ENCODE results near the gene ADAMTS9.

Gene ADAMTS9

GRCh38 chr3:64651303-64651702, 36.5 kb downstream of the ADAMTS9 start:
- CTCF ChIA-PET = interaction anchor here (0.9 to 1.5 kb wide), 2 partner anchors 13 to 72 kb away, joined by 3 to 4 read pairs; no protein-coding TSS in a partner anchor
- no peak for DNase-seq (ENCODE audit: extremely low spot score)
- POLR2A ChIA-PET = no interaction called here
- TF ChIP-seq, protein P1, sequence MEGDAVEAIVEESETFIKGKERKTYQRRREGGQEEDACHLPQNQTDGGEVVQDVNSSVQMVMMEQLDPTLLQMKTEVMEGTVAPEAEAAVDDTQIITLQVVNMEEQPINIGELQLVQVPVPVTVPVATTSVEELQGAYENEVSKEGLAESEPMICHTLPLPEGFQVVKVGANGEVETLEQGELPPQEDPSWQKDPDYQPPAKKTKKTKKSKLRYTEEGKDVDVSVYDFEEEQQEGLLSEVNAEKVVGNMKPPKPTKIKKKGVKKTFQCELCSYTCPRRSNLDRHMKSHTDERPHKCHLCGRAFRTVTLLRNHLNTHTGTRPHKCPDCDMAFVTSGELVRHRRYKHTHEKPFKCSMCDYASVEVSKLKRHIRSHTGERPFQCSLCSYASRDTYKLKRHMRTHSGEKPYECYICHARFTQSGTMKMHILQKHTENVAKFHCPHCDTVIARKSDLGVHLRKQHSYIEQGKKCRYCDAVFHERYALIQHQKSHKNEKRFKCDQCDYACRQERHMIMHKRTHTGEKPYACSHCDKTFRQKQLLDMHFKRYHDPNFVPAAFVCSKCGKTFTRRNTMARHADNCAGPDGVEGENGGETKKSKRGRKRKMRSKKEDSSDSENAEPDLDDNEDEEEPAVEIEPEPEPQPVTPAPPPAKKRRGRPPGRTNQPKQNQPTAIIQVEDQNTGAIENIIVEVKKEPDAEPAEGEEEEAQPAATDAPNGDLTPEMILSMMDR (IDR thresholded peaks at IDR 0.05; ENCODE audit: control extremely low read depth, extremely low read depth, low read depth, missing control alignments) = no peak

- TF ChIP-seq, protein P1 (IDR thresholded peaks at IDR 0.05; ENCODE audit: control extremely low read depth, extremely low read depth, low read depth, missing control alignments) = no peak
- ChIA-PET POLR2A (no interaction called here), CTCF (interaction anchor here (0.9 to 1.5 kb wide), 2 partner anchors 12 to 72 kb away, joined by 3 to 4 read pairs; no protein-coding TSS in a partner anchor)
- DNase-seq (ENCODE audit: extremely low spot score) = no peak
Measured at GRCh38 chr3:64650715-64651114, 37.1 kb downstream of the ADAMTS9 start.

DNA sequence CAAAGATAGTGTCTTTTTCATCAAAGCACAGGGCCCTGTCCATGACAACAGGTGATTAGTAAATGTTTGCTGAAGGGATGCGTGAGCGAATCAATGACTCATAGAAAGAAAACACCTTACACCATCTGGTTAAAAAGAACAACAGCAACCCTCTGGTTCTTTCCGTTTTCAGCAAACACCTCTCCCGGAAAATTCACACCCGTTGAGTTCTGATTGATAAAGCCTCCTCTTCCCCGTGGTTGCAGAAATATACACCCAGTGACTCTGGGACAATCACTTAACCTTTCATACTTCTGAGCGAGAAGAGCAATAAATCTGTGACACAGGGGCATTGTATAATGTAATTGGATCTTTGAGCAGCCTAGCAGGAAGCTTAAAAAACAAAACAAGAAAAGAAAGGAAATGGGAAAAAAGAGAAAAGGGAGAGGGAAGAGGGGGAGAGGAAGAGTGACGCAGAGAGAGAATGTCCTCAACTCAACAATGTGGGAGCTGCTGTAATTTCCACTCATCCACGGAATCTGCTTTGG, 37.6 kb downstream of the ADAMTS9 start:
- TF ChIP-seq, protein P1 (IDR thresholded peaks at IDR 0.05; ENCODE audit: control extremely low read depth, extremely low read depth, low read depth, missing control alignments) = no peak
- CTCF ChIA-PET = interaction anchor here (1.6 kb wide), 1 partner anchor 42 kb away, joined by 4 read pairs; no protein-coding TSS in a partner anchor
- DNase-seq (ENCODE audit: extremely low spot score) = no peak
- POLR2A ChIA-PET = no interaction called here

GRCh38 chr3:64648927-64649906, 38.6 kb downstream of the ADAMTS9 start:
- ChIA-PET CTCF (interaction anchor here (1.0 to 1.6 kb wide), 2 partner anchors 11 to 43 kb away, joined by 3 to 4 read pairs; no protein-coding TSS in a partner anchor), POLR2A (no interaction called here)
- DNase-seq (ENCODE audit: extremely low spot score) = no peak

DNA sequence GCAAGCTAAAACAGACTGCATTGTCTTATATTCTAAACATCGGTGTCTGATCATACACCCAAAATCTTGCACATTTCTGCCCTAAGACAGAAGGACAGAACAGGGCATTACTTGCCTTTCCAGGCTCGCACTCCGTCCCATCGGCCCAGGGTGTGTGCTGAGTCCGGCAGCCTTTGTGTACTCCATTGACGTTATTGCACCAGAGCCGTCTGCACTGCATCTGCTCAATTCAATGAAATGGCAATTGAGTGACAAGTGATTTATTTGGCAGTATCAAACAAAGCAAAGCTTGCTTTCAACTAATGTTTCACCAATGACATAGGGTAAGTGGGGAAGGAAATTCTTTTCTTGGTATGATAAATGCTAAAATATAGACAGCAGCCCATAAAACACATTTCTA, 40.0 kb downstream of the ADAMTS9 start:
- no peak for DNase-seq (ENCODE audit: extremely low spot score)
- ChIA-PET CTCF (interaction anchor here (1.0 kb wide), 1 partner anchor 14 kb away, joined by 3 read pairs; no protein-coding TSS in a partner anchor), POLR2A (no interaction called here)
- TF ChIP-seq, protein P1 (IDR thresholded peaks at IDR 0.05; ENCODE audit: control extremely low read depth, extremely low read depth, low read depth, missing control alignments) = no peak

More at GRCh38 chr3:64648927-64649906, 38.6 kb downstream of the ADAMTS9 start:
- TF ChIP-seq, protein P1 (IDR thresholded peaks at IDR 0.05; ENCODE audit: control extremely low read depth, extremely low read depth, low read depth, missing control alignments) = no peak

GRCh38 chr3:64645243-64645642, 42.6 kb downstream of the ADAMTS9 start:
- POLR2A ChIA-PET = no interaction called here
- DNase-seq (ENCODE audit: extremely low spot score) = no peak
- TF ChIP-seq, protein P1 (IDR thresholded peaks at IDR 0.05; ENCODE audit: control extremely low read depth, extremely low read depth, low read depth, missing control alignments) = no peak
- CTCF ChIA-PET = no interaction called here

Data from GM10248 (cell line).